ENCODE data around the gene TAF15. TPM values are rescaled to one million over a fixed set of nuclear protein-coding genes. Genes with fewer than 3 reads are reported as not detected.

TAF15 gene
- total and polyA plus RNA-seq, 5 donors: 86.3 to 125 (median 103) TPM

DNA sequence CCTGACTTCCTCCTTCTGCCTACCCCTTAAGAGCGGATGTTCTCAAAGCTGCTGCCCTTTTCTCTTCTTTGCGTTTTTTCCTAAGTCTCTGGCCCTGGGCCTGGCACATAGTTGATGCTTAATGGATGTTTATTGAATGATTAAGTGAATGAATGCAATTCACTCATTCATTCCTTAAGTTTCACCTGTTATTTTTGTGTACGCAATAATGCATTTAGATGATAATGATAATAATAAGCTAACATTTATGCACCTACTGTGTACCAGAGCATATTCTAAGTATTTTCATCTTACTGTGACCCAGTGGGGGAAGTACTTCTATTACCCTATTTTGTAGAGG lies 66.5 kb downstream of the TAF15 start:
- DNase-seq: no peak
- Histone ChIP-seq H3K27me3 (ENCODE audit: control insufficient read depth, insufficient read depth) (no peaks in the 10 kb centered on the region), H3K4me3 (ENCODE audit: low read length) (no peak overlapping the region), H3K9me3 (ENCODE audit: control insufficient read depth, low read length) (no peaks in the 10 kb centered on the region), H3K27ac (ENCODE audit: low read length) (no peak overlapping the region), H3K4me1 (ENCODE audit: control insufficient read depth, insufficient read depth, low read length) (peaks cover 2% of the 10 kb centered on the region)
- no peak for ATAC-seq
- WGBS: 58% methylated on average over 3 of the region's 3 CpGs
- intact Hi-C loops (cut with DNase I): no loop called here

DNA sequence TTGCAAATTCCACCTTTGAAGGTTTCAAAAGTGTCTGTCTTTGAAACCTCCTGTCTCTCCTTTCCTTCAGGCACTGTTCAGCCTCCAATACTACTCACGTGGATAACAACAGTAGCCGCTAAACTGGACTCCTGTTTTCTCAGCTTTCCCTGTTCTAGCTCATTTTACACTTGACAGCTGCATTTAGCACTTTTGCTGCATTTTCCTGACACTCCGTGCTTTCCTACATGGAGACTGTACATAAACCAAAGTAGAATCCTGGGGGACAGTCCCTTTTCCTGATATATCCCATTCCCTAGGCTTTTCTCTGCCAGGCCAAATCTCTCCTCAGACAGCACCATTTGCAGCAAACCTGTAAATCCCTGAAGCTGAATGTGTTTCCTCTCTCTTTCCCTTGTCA lies 67.2 kb downstream of the TAF15 start:
- no peaks in the 10 kb centered on the region for H3K27me3 ChIP-seq (ENCODE audit: control insufficient read depth, insufficient read depth)
- H3K27ac ChIP-seq (ENCODE audit: low read length): no peak overlapping the region
- no peaks in the 10 kb centered on the region for H3K9me3 ChIP-seq (ENCODE audit: control insufficient read depth, low read length)
- intact Hi-C loops (cut with DNase I): no loop called here
- no peak for DNase-seq
- 82% methylated on average over 3 of the region's 3 CpGs for WGBS
- H3K4me1 ChIP-seq (ENCODE audit: control insufficient read depth, insufficient read depth, low read length): peaks cover 2% of the 10 kb centered on the region
- no peak overlapping the region for H3K4me3 ChIP-seq (ENCODE audit: low read length)
- no peak for ATAC-seq

DNA sequence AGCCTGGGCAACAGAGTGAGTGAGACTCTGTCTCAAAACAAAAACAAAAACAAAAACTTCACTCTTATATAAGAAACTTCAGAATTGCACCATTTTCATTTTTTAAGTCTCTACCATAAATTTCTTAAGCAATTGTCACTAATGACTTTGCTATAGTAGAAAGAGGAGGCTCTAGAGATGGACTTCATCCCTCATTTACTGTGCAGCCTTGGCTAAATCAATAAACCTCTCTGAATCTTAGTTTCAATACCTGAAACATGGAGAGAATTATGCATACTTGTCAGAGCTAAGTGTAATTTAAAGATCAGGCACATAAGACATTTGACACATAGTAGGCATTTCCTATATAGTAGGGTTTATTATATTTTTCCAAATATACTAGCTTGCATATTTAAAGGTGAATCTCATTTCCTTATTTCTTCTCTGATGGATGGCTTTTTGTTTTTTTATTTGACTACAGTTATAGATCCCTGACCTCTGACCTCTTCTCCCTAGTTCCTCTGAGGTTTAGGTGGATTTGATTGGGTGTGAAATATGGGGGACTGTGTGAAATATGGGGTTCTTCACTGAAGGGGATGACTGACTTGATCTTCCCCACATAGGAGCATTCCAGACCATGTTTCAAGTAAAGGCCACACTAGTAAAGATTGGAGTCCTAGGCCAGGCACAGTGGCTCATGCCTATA lies 68.2 kb downstream of the TAF15 start:
- no peak for DNase-seq
- H3K27ac ChIP-seq (ENCODE audit: low read length): no peak overlapping the region
- H3K9me3 ChIP-seq (ENCODE audit: control insufficient read depth, low read length): no peaks in the 10 kb centered on the region
- peaks cover 2% of the 10 kb centered on the region for H3K4me1 ChIP-seq (ENCODE audit: control insufficient read depth, insufficient read depth, low read length)
- H3K4me3 ChIP-seq (ENCODE audit: low read length): no peak overlapping the region
- H3K27me3 ChIP-seq (ENCODE audit: control insufficient read depth, insufficient read depth): no peaks in the 10 kb centered on the region
- intact Hi-C loops (cut with DNase I): no loop called here
- ATAC-seq: no peak

DNA sequence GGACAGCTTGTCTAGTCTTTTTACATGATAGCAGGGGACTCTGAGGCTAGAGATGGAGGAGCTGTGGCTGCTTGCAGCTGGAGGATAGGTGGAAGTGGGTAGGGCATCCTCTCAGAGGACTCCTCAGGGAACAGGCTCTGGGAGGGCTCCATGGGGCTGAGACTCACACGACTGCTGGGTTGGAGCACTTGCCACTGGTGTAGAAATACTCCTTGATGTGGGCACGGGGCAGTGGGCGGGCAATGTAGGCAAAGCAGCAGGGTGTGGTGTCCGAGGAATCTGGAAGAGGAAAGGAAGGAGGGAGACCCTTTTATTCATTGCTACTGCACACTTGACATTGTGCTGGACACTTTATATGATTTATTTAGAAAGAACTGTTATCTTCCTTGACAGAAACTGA lies 69.1 kb downstream of the TAF15 start:
- ATAC-seq: no peak
- Histone ChIP-seq H3K27ac (ENCODE audit: low read length) (no peak overlapping the region), H3K4me3 (ENCODE audit: low read length) (no peak overlapping the region), H3K9me3 (ENCODE audit: control insufficient read depth, low read length) (no peaks in the 10 kb centered on the region), H3K27me3 (ENCODE audit: control insufficient read depth, insufficient read depth) (no peaks in the 10 kb centered on the region), H3K4me1 (ENCODE audit: control insufficient read depth, insufficient read depth, low read length) (peaks cover 2% of the 10 kb centered on the region)
- DNase-seq: no peak
- intact Hi-C loops (cut with DNase I): no loop called here
- 71% methylated on average over 4 of the region's 4 CpGs for WGBS

DNA sequence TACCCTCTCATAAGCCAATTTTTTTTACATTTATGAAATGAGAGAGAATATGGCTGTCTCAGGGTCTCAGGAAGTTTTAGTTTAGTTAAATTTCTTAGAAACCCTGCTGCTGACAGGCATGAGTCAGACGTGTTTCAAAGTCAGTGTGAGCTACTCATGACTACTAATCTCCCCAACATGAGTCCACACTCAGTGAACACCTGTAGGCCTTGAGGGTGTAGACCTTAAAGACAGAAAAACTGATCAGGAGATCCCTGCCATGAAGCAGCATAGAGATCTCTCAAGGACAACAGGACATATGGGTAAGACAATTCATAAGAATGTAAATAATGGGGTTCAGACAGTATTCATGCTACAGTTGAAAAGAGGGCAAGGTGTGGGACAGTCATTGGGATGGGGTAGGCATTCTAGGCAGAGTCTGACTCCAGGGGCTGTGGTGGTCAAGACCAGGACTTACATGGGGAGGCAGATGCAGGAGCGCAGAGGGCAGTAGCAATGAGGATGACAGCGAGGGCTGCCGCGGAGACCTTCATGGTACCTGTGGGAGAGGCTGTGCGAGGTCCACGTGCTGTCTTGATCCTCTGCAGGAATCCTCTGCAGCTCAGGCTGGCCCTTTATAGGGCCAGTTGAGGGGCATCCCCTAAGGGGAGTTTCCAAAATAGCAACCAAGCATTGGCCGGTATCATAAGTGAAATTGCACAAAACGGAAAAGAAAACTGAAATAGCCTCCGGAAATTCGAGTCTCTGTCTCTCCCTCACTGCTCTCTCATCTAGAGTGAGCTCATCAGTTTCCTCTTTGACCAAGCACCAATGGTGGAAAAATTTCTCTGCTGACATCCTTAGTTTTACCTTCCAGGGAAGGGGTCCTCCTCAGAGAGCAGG lies 70.7 kb downstream of the TAF15 start, which contains the start of gene CCL5:
Gene CCL5, minus strand, starts transcription at position 588 of the 882 bp plus-strand sequence.
- Histone ChIP-seq H3K27me3 (ENCODE audit: control insufficient read depth, insufficient read depth) (no peaks in the 10 kb centered on the region), H3K4me3 (ENCODE audit: low read length) (no peak within 1 kb of the TSS), H3K9me3 (ENCODE audit: control insufficient read depth, low read length) (no peaks in the 10 kb centered on the region), H3K27ac (ENCODE audit: low read length) (no peak within 1 kb of the TSS), H3K4me1 (ENCODE audit: control insufficient read depth, insufficient read depth, low read length) (peaks cover 2% of the 10 kb centered on the region)
- ATAC-seq: peak; percentile 51 to 67
- WGBS: 53% methylated on average over 11 of the region's 11 CpGs
- DNase-seq: peak in 1 of 3 donors; percentile 67
- intact Hi-C loops (cut with DNase I): no loop called here

DNA sequence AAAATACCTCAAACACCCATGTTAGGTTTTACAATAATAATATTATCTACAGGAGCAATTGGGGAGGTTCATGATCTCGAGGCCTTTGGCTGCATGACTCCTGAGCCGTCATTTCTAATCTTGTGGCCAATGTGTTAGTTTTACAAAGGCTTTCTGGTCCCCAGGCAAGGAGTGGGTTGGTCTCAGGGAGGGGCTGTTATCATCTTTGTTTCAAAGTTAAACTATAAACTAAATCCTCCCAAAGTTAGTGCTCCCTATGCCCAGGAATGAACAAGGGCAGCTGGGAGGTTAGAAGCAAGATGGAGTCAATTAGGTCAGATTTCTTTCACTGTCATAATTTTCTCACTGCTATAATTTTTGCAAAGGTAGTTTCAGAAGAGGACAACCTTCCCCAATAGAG lies 80.0 kb downstream of the TAF15 start:
- ATAC-seq: no peak
- H3K4me3 ChIP-seq (ENCODE audit: low read length): no peak overlapping the region
- no peaks in the 10 kb centered on the region for H3K4me1 ChIP-seq (ENCODE audit: control insufficient read depth, insufficient read depth, low read length)
- intact Hi-C loops (cut with DNase I): no loop called here
- 79% methylated on average over 2 of the region's 2 CpGs for WGBS
- DNase-seq: no peak
- H3K27me3 ChIP-seq (ENCODE audit: control insufficient read depth, insufficient read depth): no peaks in the 10 kb centered on the region
- no peak overlapping the region for H3K27ac ChIP-seq (ENCODE audit: low read length)
- H3K9me3 ChIP-seq (ENCODE audit: control insufficient read depth, low read length): no peaks in the 10 kb centered on the region

DNA sequence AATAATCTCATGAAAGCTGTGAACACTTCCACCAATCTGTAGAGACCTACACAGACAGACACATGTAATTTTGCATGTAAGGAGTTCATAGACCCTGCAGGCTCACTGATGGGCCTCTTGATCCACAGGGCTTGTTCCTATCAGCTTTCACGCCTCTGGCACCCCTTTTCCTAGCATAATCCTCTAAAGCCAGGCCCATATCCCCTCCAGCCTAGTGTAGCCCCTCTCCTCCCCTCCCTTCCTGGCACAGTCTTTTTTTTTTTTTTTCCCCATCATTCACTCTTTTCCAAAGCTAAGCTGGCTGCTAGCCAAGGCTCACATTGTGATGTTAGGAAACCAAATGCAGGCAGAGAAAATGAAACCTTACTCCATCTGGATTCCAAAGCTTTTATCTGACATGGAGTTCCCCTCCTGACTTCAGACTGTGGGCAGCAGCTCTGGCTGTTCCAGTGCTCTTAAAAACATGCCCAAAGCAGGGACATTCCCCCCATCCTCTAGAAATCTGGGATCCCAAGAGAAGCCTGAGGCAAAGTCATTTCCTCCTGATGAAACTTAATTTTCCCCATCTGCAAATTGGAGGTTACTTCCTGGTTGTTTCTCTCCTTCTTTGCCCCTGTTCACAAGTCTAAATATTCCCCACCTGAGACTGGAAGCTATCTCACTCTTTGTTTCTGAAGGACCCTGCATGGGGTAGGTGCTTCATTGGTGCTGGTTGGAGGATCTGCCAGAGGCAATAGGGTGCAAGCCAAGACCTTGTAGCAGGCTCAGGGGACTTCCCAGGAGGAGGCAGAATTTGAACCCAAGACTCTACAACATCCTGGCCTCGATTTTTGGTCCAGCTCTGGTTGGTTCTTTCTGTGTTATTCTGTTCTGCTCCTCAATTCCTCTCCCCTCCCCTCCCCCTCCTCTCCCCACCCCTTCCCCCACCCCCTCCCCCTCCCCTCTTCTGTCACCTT lies 80.8 kb downstream of the TAF15 start:
- WGBS: 82% methylated on average over 2 of the region's 2 CpGs
- no peaks in the 10 kb centered on the region for H3K4me1 ChIP-seq (ENCODE audit: control insufficient read depth, insufficient read depth, low read length)
- no peak overlapping the region for H3K4me3 ChIP-seq (ENCODE audit: low read length)
- intact Hi-C loops (cut with DNase I): no loop called here
- DNase-seq (peak in 2 of 3 donors; percentile 54 to 73), ATAC-seq (peak; percentile 45 to 58)
- H3K27ac ChIP-seq (ENCODE audit: low read length): no peak overlapping the region
- H3K9me3 ChIP-seq (ENCODE audit: control insufficient read depth, low read length): no peaks in the 10 kb centered on the region
- no peaks in the 10 kb centered on the region for H3K27me3 ChIP-seq (ENCODE audit: control insufficient read depth, insufficient read depth)

DNA sequence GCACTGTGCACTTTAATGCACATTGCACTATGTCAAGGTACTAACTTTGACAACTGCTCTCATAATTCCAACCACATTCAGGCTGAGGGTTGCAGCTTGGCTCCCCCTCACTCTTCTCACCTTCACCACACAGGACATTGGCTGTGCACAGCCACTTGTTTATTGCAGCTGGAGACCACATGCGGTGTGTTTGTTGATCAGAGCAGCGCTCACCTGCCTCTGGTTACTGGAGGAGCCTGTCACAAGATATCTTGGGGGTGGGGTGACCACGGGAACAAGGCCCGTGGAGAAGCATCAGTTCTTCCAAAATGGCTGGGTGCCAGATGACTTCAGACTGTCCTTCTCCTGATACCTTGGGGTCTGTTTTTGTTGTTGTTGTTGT lies 81.5 kb downstream of the TAF15 start:
- Histone ChIP-seq H3K27ac (ENCODE audit: low read length) (no peak overlapping the region), H3K4me3 (ENCODE audit: low read length) (no peak overlapping the region), H3K9me3 (ENCODE audit: control insufficient read depth, low read length) (no peaks in the 10 kb centered on the region), H3K27me3 (ENCODE audit: control insufficient read depth, insufficient read depth) (no peaks in the 10 kb centered on the region), H3K4me1 (ENCODE audit: control insufficient read depth, insufficient read depth, low read length) (no peaks in the 10 kb centered on the region)
- DNase-seq (peak in 1 of 3 donors; percentile 62), ATAC-seq (no peak)
- intact Hi-C loops (cut with DNase I): no loop called here
- WGBS: 51% methylated on average over 4 of the region's 4 CpGs

DNA sequence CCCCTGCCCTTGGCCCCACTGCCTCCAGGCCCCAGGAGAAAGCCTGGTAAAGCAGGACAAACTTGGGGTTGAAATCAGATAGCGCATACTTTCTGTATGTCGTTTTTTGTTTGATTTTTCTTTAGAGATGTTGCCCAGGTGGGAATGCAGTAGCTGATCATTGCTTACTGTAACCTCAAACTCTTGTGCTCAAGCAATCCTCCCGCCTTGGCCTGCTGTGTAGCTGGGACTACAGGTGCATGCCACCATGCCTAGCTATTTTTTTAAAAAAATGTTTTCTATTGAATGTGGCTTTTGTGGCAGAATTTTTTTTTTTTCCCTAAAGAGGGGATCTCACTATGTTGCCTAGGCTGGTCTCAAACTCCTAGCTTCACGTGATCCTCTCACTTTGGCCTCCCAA lies 82.0 kb downstream of the TAF15 start:
- H3K4me1 ChIP-seq (ENCODE audit: control insufficient read depth, insufficient read depth, low read length): no peaks in the 10 kb centered on the region
- intact Hi-C loops (cut with DNase I): no loop called here
- no peak overlapping the region for H3K27ac ChIP-seq (ENCODE audit: low read length)
- H3K4me3 ChIP-seq (ENCODE audit: low read length): no peak overlapping the region
- ATAC-seq: no peak
- no peak for DNase-seq
- no peaks in the 10 kb centered on the region for H3K27me3 ChIP-seq (ENCODE audit: control insufficient read depth, insufficient read depth)
- 87% methylated on average over 4 of the region's 4 CpGs for WGBS
- no peaks in the 10 kb centered on the region for H3K9me3 ChIP-seq (ENCODE audit: control insufficient read depth, low read length)

DNA sequence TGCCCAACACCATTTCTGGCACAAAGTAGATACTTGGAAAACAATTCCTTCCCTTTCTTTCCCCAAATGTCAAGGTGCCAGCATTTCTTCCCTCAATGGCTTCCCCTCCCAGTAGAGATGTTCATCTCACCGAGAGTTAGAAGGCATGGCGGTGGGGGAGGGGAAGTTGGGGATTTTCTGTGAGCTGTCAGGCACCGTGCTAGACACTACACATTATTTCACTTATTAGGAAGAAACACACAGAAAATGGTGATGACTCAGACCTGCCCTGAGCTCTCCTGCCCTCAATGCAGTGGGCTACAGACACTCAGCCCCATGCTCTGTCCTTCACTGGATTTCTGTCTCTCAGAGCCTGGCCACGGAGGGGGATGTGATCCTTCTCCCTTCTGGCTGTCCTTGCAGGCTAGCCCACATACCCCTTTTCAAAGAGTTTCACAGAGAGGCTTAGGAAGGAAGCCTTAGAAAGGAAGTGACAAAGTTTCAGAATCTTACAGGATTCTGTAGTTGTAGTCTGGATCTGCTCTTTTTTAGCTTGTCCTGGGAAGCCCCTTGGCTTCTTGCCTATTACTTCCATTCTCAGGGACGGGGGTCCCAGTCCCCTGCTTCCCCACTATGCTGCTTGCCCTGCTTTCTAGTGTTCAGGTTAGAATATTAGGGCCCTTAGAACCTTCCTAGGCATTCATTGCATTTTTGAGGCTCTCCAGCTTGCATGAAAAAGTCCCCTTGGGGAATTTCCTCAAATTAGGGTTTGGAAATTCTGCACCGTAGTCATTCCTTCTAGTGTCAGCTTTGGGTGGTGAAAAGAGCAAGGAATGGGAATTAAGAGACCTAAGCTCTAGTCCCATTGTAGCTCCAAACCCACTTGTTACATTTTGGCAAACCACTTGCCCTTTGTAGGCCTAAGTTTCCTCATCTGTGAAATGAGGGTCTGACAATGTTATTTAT lies 83.1 kb downstream of the TAF15 start:
- intact Hi-C loops (cut with DNase I): no loop called here
- ATAC-seq (no peak), DNase-seq (no peak)
- Histone ChIP-seq H3K9me3 (ENCODE audit: control insufficient read depth, low read length) (no peaks in the 10 kb centered on the region), H3K4me3 (ENCODE audit: low read length) (no peak overlapping the region), H3K27me3 (ENCODE audit: control insufficient read depth, insufficient read depth) (no peaks in the 10 kb centered on the region), H3K4me1 (ENCODE audit: control insufficient read depth, insufficient read depth, low read length) (no peaks in the 10 kb centered on the region), H3K27ac (ENCODE audit: low read length) (no peak overlapping the region)
- WGBS: 50% methylated on average over 6 of the region's 6 CpGs

Measured in right cardiac atrium (tissue), 5 donors.